Prostate gland (tissue), 2 donors: ENCODE results near the gene RPS6KA1. TPM values are rescaled to one million over a fixed set of nuclear protein-coding genes. Genes with fewer than 3 reads are reported as not detected.

Source experiments
- DNase-seq: peaks from one replicate; pipeline ENCODE4 v3.0.0-alpha.2; 2019; ENCODE audit warnings: low spot score
- H3K27ac ChIP-seq, 2 donors: fragments of 200-600 bp; sonication (generic); 2 replicates each; pipeline ENCODE4 v1.5.1; 2017 to 2019
- H3K27me3 ChIP-seq: fragments of 200-600 bp; sonication (generic); replicated peaks from 2 replicates; pipeline ENCODE4 v1.5.1; 2019; ENCODE audit not compliant: insufficient read depth
- H3K36me3 ChIP-seq, 2 donors: fragments of 200-600 bp; sonication (generic); 1 replicate in 1 of 2; 2 replicates in 1 of 2; pipeline versions ENCODE4 v1.5.1 to v1.8.1; 2017 to 2019
- H3K4me1 ChIP-seq: fragments of 200-600 bp; sonication (generic); replicated peaks from 2 replicates; pipeline ENCODE4 v1.5.1; 2019
- H3K4me3 ChIP-seq, 2 donors: fragments of 200-600 bp; sonication (generic); 2 replicates each; pipeline ENCODE4 v1.5.1; 2017 to 2019
- H3K9me3 ChIP-seq: fragments of 200-600 bp; sonication (generic); 2 replicates; pipeline ENCODE4 v1.5.1; 2017
- POLR2A ChIP-seq: fragments of 450-650 bp; IDR thresholded peaks from one replicate; pipeline ENCODE4 v1.6.1; 2016; ENCODE audit warnings: antibody characterized with exemption, mild to moderate bottlenecking
- POLR2AphosphoS5 ChIP-seq: sonication (generic); formaldehyde crosslinking; IDR thresholded peaks from one replicate; pipeline ENCODE4 v1.6.1; 2017; ENCODE audit warnings: antibody characterized with exemption
- WGBS: methylation state at CpG from one replicate; pipeline ENCODE4 v1.1.5; 2018; 5-methylcytosine and 5-hydroxymethylcytosine counted together
- intact Hi-C: fragments of 100-400 bp; cut with DNase I; formaldehyde crosslinking; loops from one replicate; pipeline ENCODE4 v1.14.2; 2022
- total RNA-seq, 2 donors: library from RNA; depleted of rRNA; stranded (reverse); fragments of >200 nt; gene quantifications; one replicate each; pipeline ENCODE4 v1.1.0, GENCODE V29; 2016
- TF ChIP-seq, protein P1 (sequence below), 4 experiments: fragments of 200-600 bp in 2 of 4; fragments of 450-650 bp in 2 of 4; sonication (generic) in 2 of 4; IDR thresholded peaks; 1 replicate in 3 of 4; 2 replicates in 1 of 4; pipeline ENCODE4 v1.5.1; 2016 to 2019; ENCODE audit warnings: antibody characterized with exemption in 4 of 4, mild to moderate bottlenecking in 2 of 4, moderate library complexity in 2 of 4

The RPS6KA1 gene
- total RNA-seq, 2 donors from 2014 or later = 38.6 to 87.5 TPM

GRCh38 chr1:26536081-26536480 is 6.5 kb downstream of the RPS6KA1 start:
- intact Hi-C loops = no loop called here
- WGBS = 74% methylated on average over 5 of the region's 5 CpGs
- Histone ChIP-seq H3K27ac (no peak overlapping the region), H3K4me3 (no peak overlapping the region), H3K27me3 (no peaks in the 10 kb centered on the region), H3K36me3 (no peaks in the 10 kb centered on the region), H3K4me1 (peaks cover 8% of the 10 kb centered on the region), H3K9me3 (no peaks in the 10 kb centered on the region)
- DNase-seq = no peak
- TF ChIP-seq POLR2A (no peak), POLR2AphosphoS5 (no peak)
- TF ChIP-seq, protein P1, sequence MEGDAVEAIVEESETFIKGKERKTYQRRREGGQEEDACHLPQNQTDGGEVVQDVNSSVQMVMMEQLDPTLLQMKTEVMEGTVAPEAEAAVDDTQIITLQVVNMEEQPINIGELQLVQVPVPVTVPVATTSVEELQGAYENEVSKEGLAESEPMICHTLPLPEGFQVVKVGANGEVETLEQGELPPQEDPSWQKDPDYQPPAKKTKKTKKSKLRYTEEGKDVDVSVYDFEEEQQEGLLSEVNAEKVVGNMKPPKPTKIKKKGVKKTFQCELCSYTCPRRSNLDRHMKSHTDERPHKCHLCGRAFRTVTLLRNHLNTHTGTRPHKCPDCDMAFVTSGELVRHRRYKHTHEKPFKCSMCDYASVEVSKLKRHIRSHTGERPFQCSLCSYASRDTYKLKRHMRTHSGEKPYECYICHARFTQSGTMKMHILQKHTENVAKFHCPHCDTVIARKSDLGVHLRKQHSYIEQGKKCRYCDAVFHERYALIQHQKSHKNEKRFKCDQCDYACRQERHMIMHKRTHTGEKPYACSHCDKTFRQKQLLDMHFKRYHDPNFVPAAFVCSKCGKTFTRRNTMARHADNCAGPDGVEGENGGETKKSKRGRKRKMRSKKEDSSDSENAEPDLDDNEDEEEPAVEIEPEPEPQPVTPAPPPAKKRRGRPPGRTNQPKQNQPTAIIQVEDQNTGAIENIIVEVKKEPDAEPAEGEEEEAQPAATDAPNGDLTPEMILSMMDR (IDR thresholded peaks at IDR 0.05) = no peak

DNA sequence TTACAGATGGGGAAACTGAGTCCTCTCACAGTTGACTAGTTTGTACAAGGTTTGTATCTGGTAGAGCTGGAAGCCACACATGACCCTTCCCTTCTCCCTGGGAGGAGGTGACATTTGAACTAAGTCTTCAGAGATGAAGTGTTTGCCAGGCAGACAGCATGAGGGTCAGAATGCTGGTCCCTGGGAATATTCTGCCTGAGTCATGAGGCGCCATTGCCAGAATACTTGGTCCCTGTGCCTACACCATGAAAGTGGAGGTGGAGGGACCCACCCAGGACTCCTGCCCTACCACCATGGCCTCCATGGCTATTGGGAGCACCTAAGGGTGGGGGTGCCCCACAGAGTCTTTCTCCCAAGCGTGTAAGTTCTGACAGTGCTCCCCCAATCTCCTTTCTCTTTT is 7.0 kb downstream of the RPS6KA1 start:
- H3K4me1 ChIP-seq = peaks cover 8% of the 10 kb centered on the region
- intact Hi-C loops = no loop called here
- TF ChIP-seq POLR2AphosphoS5 (no peak), POLR2A (no peak)
- TF ChIP-seq, protein P1 (IDR thresholded peaks at IDR 0.05) = no peak
- H3K27ac ChIP-seq = no peak overlapping the region
- WGBS = 91% methylated on average over 2 of the region's 2 CpGs
- DNase-seq = no peak
- no peaks in the 10 kb centered on the region for H3K27me3 ChIP-seq
- no peak overlapping the region for H3K4me3 ChIP-seq
- no peaks in the 10 kb centered on the region for H3K9me3 ChIP-seq
- H3K36me3 ChIP-seq = no peaks in the 10 kb centered on the region

DNA sequence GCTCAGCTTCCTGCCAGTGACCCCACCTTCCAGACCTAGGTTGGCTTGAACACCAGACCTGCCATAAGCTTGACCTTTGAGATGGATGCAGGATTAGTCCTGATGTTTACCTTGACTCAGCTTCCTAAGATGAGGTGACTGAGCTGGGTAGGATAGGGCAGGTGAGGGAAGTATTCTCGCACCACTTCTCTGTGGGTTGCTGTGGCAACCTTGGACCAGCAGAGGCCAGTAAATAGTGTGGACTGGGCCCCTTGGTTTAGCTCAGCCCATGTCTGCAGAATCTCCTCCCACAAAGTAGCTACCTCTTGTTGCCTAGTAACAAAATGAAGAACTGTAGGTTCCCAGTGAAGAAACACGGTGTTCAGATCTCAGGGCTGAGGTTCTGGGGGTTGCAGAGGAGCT is 8.4 kb downstream of the RPS6KA1 start:
- no peak overlapping the region for H3K27ac ChIP-seq
- WGBS = 57% methylated on average over 2 of the region's 2 CpGs
- no peaks in the 10 kb centered on the region for H3K4me1 ChIP-seq
- DNase-seq = no peak
- H3K36me3 ChIP-seq = no peaks in the 10 kb centered on the region
- H3K9me3 ChIP-seq = no peaks in the 10 kb centered on the region
- no peak overlapping the region for H3K4me3 ChIP-seq
- no peaks in the 10 kb centered on the region for H3K27me3 ChIP-seq
- intact Hi-C loops = no loop called here
- TF ChIP-seq POLR2AphosphoS5 = no peak
- TF ChIP-seq, protein P1 (IDR thresholded peaks at IDR 0.05) = peak in 2 of 4 experiments; percentile 10 to 23

DNA sequence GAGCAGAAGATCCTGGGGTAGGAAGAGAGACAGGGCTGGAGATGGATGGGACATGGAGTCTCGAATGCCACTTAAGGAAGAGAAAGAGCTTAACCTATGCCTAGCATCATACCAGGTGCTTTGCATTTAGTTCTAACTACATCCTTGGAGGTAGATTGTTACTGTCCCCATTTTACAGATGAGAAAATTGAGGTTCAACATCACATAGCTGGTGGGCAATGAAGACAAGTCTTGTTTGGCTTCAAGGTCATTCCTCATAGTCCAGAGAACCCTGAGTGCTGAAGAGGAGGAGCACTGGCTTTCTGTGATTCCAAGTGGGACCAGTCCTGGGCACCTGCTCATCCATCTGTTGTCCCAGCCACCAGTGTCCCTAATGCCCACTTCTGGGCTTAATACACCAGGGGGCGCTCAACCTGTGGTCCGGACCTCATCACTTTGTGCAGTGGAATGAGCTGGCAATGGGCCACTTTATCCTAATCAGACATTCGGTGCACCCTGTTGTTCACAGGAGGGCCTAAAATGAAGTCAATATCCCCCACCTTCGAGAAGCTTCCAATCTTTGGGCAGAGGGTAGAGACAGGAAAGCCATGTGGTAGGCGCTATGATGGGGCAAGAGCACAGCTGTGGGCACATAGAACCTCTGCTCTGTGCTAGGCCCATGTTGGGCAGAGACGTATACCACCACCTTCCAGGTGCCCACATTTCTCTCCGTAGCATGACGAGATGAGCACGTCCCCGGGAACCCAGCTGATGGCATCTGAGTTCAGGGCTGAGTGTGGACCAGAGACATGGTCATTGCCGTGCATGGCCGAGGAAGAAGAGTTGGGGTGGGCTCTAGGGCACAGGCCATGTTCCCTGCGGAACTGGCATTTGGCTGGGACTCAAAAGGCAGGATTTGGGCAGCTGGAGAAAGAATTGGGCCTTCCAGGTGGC is 9.2 kb downstream of the RPS6KA1 start:
- Histone ChIP-seq H3K4me1 (no peaks in the 10 kb centered on the region), H3K36me3 (no peaks in the 10 kb centered on the region), H3K9me3 (no peaks in the 10 kb centered on the region), H3K27ac (no peak overlapping the region), H3K27me3 (no peaks in the 10 kb centered on the region), H3K4me3 (no peak overlapping the region)
- TF ChIP-seq POLR2A = no peak
- TF ChIP-seq, protein P1 (IDR thresholded peaks at IDR 0.05) = peak in 3 of 4 experiments; percentile 16 to 39 (median 26)
- TF ChIP-seq POLR2AphosphoS5 = no peak
- intact Hi-C loops = no loop called here
- WGBS = 77% methylated on average over 14 of the region's 14 CpGs
- DNase-seq = peak; percentile 22

DNA sequence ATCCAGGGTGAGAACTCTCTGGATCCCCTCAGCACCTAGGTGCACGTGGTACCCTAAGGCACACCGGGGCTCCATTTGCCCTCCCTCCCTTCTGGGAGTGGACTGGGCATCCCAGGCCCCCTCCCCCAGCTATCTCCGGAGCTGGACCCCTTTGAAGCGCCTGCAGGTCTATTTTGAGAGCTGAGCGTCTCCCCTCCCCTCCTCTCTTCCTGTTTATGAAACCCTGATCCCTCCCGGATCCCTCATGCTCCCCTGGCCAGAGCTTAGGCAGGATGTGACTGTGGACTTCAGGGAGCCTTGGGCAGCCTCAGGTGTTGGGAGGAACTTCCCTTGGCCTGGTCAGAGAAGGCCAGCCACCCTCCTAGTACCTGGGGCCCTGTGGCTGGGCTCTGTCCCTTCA is 10.2 kb downstream of the RPS6KA1 start:
- H3K27ac ChIP-seq = no peak overlapping the region
- no peak for DNase-seq
- no peak overlapping the region for H3K4me3 ChIP-seq
- H3K27me3 ChIP-seq = no peaks in the 10 kb centered on the region
- no peaks in the 10 kb centered on the region for H3K9me3 ChIP-seq
- no peaks in the 10 kb centered on the region for H3K4me1 ChIP-seq
- H3K36me3 ChIP-seq = no peaks in the 10 kb centered on the region
- intact Hi-C loops = no loop called here
- TF ChIP-seq POLR2A (no peak), POLR2AphosphoS5 (no peak)
- TF ChIP-seq, protein P1 (IDR thresholded peaks at IDR 0.05) = no peak
- WGBS = 47% methylated on average over 6 of the region's 6 CpGs
